ENCODE measurements around the gene PSAT1.

The PSAT1 gene

GRCh38 chr9:78314953-78315870 is 18.3 kb downstream of the PSAT1 start:
- Histone ChIP-seq H3K79me2 (ENCODE audit: insufficient read depth, low read length) (no peaks in the 10 kb centered on the region), H3K27me3 (ENCODE audit: insufficient read depth, low read length, poor library complexity, severe bottlenecking) (no peaks in the 10 kb centered on the region), H4K20me1 (ENCODE audit: insufficient read depth, low read length, poor library complexity, severe bottlenecking) (no peaks in the 10 kb centered on the region)

DNA sequence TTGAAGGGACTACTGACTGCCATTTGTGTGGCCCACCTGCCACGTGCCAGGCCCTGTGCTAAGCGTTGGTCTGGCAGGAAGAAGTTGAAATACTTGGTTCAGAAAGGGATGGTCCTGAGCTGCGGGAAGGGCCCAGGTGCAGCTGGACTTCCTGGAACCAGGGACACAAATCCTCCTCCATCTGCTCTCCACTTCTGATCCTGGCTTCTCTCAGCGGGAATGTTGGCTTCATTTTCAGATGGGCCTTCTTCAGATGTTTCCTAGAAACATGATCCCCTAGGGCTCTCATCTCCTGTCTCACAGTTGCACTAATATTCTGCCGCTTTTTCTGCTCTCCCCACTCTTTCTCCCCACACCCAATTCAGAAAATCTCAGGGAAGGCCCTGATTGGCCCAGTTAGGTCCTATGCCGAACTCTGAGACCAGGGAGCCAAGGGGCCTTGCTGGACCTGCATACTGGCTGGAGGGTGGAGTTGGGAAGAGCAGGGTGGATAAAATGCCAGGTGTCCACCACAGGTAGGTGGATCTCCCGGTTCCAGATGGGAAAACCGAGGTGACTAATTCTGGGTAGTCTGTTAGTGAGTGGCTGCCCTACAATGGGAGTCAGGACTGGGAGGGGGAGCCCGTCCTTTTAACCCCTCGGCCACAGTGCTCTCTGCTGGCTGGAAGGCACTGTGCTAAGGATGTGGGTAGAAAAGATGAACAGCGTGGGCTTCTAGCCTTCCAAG is 19.4 kb downstream of the PSAT1 start:
- Histone ChIP-seq H3K36me3 (ENCODE audit: insufficient read depth, low read length) (no peaks in the 10 kb centered on the region), H3K9me3 (ENCODE audit: insufficient read depth, low read depth, low read length) (no peaks in the 10 kb centered on the region), H3F3A (ENCODE audit: low read depth) (no peaks in the 10 kb centered on the region), H3K4me1 (ENCODE audit: insufficient read depth, low read length, poor library complexity, severe bottlenecking) (no peaks in the 10 kb centered on the region), H2AFZ (ENCODE audit: low read length) (no peak overlapping the region), H3K9ac (ENCODE audit: low read depth, low read length, poor library complexity, severe bottlenecking) (no peak overlapping the region), H3K27me3 (ENCODE audit: insufficient read depth, low read length, poor library complexity, severe bottlenecking) (no peaks in the 10 kb centered on the region), H3K4me2 (ENCODE audit: low read depth, low read length, poor library complexity, severe bottlenecking) (no peak overlapping the region), H3K79me2 (ENCODE audit: insufficient read depth, low read length) (no peaks in the 10 kb centered on the region), H4K20me1 (ENCODE audit: insufficient read depth, low read length, poor library complexity, severe bottlenecking) (no peaks in the 10 kb centered on the region), H3K9me2 (replicated peaks; ENCODE audit: low read depth, low read length) (no peaks in the 10 kb centered on the region), H3K4me3 (ENCODE audit: low read length, poor library complexity, severe bottlenecking) (no peak overlapping the region)
- TF ChIP-seq EZH2phosphoT487 (IDR thresholded peaks at IDR 0.05; ENCODE audit: borderline replicate concordance): no peak
- TF ChIP-seq, protein P1, sequence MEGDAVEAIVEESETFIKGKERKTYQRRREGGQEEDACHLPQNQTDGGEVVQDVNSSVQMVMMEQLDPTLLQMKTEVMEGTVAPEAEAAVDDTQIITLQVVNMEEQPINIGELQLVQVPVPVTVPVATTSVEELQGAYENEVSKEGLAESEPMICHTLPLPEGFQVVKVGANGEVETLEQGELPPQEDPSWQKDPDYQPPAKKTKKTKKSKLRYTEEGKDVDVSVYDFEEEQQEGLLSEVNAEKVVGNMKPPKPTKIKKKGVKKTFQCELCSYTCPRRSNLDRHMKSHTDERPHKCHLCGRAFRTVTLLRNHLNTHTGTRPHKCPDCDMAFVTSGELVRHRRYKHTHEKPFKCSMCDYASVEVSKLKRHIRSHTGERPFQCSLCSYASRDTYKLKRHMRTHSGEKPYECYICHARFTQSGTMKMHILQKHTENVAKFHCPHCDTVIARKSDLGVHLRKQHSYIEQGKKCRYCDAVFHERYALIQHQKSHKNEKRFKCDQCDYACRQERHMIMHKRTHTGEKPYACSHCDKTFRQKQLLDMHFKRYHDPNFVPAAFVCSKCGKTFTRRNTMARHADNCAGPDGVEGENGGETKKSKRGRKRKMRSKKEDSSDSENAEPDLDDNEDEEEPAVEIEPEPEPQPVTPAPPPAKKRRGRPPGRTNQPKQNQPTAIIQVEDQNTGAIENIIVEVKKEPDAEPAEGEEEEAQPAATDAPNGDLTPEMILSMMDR (conservative IDR thresholded peaks at IDR 0.05; ENCODE audit: low read length): no peak

More at GRCh38 chr9:78314953-78315870, 18.3 kb downstream of the PSAT1 start:
- H2AFZ ChIP-seq (ENCODE audit: low read length): no peak overlapping the region
- H3K9me3 ChIP-seq (ENCODE audit: insufficient read depth, low read depth, low read length): no peaks in the 10 kb centered on the region
- H3K4me3 ChIP-seq (ENCODE audit: low read length, poor library complexity, severe bottlenecking): no peak overlapping the region
- H3K9ac ChIP-seq (ENCODE audit: low read depth, low read length, poor library complexity, severe bottlenecking): no peak overlapping the region
- H3K36me3 ChIP-seq (ENCODE audit: insufficient read depth, low read length): no peaks in the 10 kb centered on the region
- no peaks in the 10 kb centered on the region for H3K9me2 ChIP-seq (replicated peaks; ENCODE audit: low read depth, low read length)
- no peaks in the 10 kb centered on the region for H3K4me1 ChIP-seq (ENCODE audit: insufficient read depth, low read length, poor library complexity, severe bottlenecking)
- no peak for TF ChIP-seq EZH2phosphoT487 (IDR thresholded peaks at IDR 0.05; ENCODE audit: borderline replicate concordance)
- TF ChIP-seq, protein P1 (conservative IDR thresholded peaks at IDR 0.05; ENCODE audit: low read length): no peak
- no peaks in the 10 kb centered on the region for H3F3A ChIP-seq (ENCODE audit: low read depth)
- no peak overlapping the region for H3K4me2 ChIP-seq (ENCODE audit: low read depth, low read length, poor library complexity, severe bottlenecking)

DNA sequence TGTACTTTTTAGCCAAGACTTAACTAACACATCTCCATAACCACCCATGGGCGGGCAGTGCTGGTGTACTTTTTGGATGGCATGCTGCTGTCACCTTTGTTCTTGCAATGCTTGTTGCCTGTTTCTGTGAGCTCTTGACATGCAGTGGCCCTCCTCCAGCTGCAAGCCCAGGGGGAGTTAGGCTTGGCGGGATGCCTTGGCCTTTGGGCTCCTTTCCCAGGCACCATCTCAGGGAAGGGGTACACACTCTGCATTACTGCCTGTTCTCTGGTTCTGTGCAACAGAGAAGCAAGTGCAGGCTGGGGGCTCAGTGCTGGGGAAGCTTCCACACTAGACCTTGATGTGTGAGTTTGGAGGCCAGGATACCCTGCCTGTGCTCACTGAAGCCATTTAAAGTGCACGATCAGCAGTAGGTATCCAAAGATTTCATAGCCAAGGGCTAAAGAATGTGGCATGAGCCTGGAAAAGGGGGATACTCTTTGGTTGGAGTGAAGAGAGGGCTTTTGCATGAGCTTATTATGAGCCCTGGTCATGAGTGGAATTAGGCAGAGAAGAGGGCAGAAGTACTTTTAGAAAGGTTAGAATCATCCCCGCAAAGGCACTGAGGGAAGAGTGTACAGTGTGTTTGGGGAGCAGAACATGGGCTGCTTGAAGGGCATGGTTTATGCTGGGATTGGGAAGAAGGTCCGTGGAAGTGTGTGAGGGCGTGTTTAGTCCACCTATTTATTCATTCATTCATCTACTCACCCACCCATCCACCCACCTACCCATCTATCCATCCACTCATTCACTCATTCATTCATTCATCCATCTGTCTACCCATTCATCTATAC is 22.5 kb downstream of the PSAT1 start:
- TF ChIP-seq, protein P1 (conservative IDR thresholded peaks at IDR 0.05; ENCODE audit: low read length): no peak
- no peak for TF ChIP-seq EZH2phosphoT487 (IDR thresholded peaks at IDR 0.05; ENCODE audit: borderline replicate concordance)
- Histone ChIP-seq H3K9me2 (replicated peaks; ENCODE audit: low read depth, low read length) (no peaks in the 10 kb centered on the region), H2AFZ (ENCODE audit: low read length) (no peak overlapping the region), H3K27me3 (ENCODE audit: insufficient read depth, low read length, poor library complexity, severe bottlenecking) (no peaks in the 10 kb centered on the region), H3K79me2 (ENCODE audit: insufficient read depth, low read length) (no peaks in the 10 kb centered on the region), H3K9ac (ENCODE audit: low read depth, low read length, poor library complexity, severe bottlenecking) (no peak overlapping the region), H3K9me3 (ENCODE audit: insufficient read depth, low read depth, low read length) (no peaks in the 10 kb centered on the region), H4K20me1 (ENCODE audit: insufficient read depth, low read length, poor library complexity, severe bottlenecking) (no peaks in the 10 kb centered on the region), H3K4me3 (ENCODE audit: low read length, poor library complexity, severe bottlenecking) (no peak overlapping the region), H3K4me2 (ENCODE audit: low read depth, low read length, poor library complexity, severe bottlenecking) (no peak overlapping the region), H3F3A (ENCODE audit: low read depth) (no peaks in the 10 kb centered on the region), H3K36me3 (ENCODE audit: insufficient read depth, low read length) (no peaks in the 10 kb centered on the region), H3K4me1 (ENCODE audit: insufficient read depth, low read length, poor library complexity, severe bottlenecking) (no peaks in the 10 kb centered on the region)
